Psoas muscle (tissue), 8 donors: Measurements from ENCODE around the gene CENPU. TPM values are rescaled to one million over a fixed set of nuclear protein-coding genes. Genes with fewer than 3 reads are reported as not detected.

Experiments
- ATAC-seq, 4 donors: fragments of 200-7000 bp; cut with Tn5 transposase; one replicate each; pipeline ENCODE4 v1.9.1; 2020; ENCODE audit warnings: moderate library complexity in 3 of 4, mild to moderate bottlenecking in 2 of 4
- DNase-seq, 2 donors: peaks; one replicate each; pipeline ENCODE4 v3.0.0-alpha.2; 2020
- H3K27ac ChIP-seq: fragments of 200-600 bp; one replicate; pipeline ENCODE4 v1.8.0; 2022
- H3K27me3 ChIP-seq, 3 donors: fragments of 200-600 bp in 1 of 3; one replicate each; pipeline versions ENCODE4 v1.6.1 to v1.8.0; 2013 to 2022; ENCODE audit warnings: low read length in 2 of 3, mild to moderate bottlenecking in 2 of 3, moderate library complexity in 1 of 3; ENCODE audit not compliant: insufficient read depth in 3 of 3
- H3K36me3 ChIP-seq, 2 donors: fragments of 200-600 bp in 1 of 2; one replicate each; pipeline versions ENCODE4 v1.6.1 to v1.8.0; 2013 to 2022; ENCODE audit warnings: low read depth in 1 of 2, mild to moderate bottlenecking in 1 of 2, moderate library complexity in 1 of 2; ENCODE audit not compliant: insufficient read depth in 1 of 2
- H3K4me1 ChIP-seq: fragments of 200-600 bp; one replicate; pipeline ENCODE4 v1.8.0; 2022
- H3K4me3 ChIP-seq: fragments of 200-600 bp; one replicate; pipeline ENCODE4 v1.8.0; 2022; ENCODE audit warnings: mild to moderate bottlenecking
- H3K9me3 ChIP-seq: fragments of 200-600 bp; one replicate; pipeline ENCODE4 v1.8.0; 2022
- WGBS, 3 donors: extraction: QIAGEN DNeasy Blood & Tissue Kit; methylation state at CpG; one replicate each; pipeline versions ENCODE4 v1.1.6 to v1.1.7; 2013; 5-methylcytosine and 5-hydroxymethylcytosine counted together
- intact Hi-C, 2 donors: fragments of 100-400 bp; cut with DNase I; formaldehyde crosslinking; loops; one replicate each; pipeline versions ENCODE4 v1.11.0 to v1.14.2; 2022
- polyA plus RNA-seq, 3 donors: library from polyadenylated mRNA; stranded (reverse); fragments of 200-250 nt; gene quantifications; one replicate each; pipeline ENCODE4 v1.2.3, GENCODE V29; 2013
- total RNA-seq, 4 donors: library from RNA; stranded (reverse); fragmentation: NEBNext Ultra II Directional in 2 of 4; extraction: Animal tissue kit (Norgen Biotek cat#: 25700) in 2 of 4; gene quantifications; one replicate each; pipeline versions ENCODE4 v1.2.1 to v1.2.4, GENCODE V29; 2021 to 2023
- TF ChIP-seq, protein P1 (sequence below): fragments of 200-600 bp; IDR thresholded peaks from one replicate; pipeline ENCODE4 v1.8.0; 2022; ENCODE audit warnings: antibody characterized with exemption
- donor health status: healthy with polysubstance abuse.
- donor health status: DM: no; HTN: no; CAD: no; lungs with moderate emphysema.
- donor health status: Bipolar disorder and iron deficiency.
- donor health status: healthy.
- donor health status: DM: yes; HTN: yes; CAD: no.
- donor health status: DM: no; HTN: no; CAD: no.
- donor health status: DM: no; HTN: no; CAD: no.
- donor health status: DM: yes; HTN: yes; CAD: no.

The CENPU gene
- total and polyA plus RNA-seq, 7 donors = 0.63 to 2.0 (median 1.1) TPM

DNA sequence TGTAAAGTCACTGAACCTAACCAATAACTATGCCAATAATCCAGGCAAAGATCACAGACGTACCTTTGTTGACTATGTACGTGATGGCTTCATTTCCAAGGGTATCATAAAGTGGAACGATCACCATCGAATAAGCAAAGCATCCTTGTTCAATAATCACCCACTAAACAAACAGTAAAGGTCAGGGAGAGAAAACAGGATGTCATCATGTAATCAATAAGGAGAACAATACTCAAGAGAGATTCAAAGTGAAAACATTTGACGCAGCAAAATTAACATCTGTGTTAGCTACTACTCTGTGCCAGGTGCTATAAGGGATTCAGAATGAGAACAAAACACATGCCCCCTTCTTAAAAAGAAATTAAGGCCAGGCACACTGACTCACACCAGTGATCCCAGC is 42.9 kb upstream of the CENPU start:
- Histone ChIP-seq H3K4me1 (no peaks in the 10 kb centered on the region), H3K9me3 (no peaks in the 10 kb centered on the region), H3K4me3 (no peak overlapping the region), H3K27me3 (no peaks in the 10 kb centered on the region), H3K27ac (no peak overlapping the region), H3K36me3 (peaks cover 11 to 99% of the 10 kb centered on the region in 2 donors)
- DNase-seq = no peak
- intact Hi-C loops = no loop called here
- ATAC-seq = peak in 2 of 4 donors; percentile 8 to 11
- TF ChIP-seq, protein P1, sequence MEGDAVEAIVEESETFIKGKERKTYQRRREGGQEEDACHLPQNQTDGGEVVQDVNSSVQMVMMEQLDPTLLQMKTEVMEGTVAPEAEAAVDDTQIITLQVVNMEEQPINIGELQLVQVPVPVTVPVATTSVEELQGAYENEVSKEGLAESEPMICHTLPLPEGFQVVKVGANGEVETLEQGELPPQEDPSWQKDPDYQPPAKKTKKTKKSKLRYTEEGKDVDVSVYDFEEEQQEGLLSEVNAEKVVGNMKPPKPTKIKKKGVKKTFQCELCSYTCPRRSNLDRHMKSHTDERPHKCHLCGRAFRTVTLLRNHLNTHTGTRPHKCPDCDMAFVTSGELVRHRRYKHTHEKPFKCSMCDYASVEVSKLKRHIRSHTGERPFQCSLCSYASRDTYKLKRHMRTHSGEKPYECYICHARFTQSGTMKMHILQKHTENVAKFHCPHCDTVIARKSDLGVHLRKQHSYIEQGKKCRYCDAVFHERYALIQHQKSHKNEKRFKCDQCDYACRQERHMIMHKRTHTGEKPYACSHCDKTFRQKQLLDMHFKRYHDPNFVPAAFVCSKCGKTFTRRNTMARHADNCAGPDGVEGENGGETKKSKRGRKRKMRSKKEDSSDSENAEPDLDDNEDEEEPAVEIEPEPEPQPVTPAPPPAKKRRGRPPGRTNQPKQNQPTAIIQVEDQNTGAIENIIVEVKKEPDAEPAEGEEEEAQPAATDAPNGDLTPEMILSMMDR = no peak
- 85 to 90% (median 87%) methylated on average over 5 of the region's 5 CpGs for WGBS, 3 donors

DNA sequence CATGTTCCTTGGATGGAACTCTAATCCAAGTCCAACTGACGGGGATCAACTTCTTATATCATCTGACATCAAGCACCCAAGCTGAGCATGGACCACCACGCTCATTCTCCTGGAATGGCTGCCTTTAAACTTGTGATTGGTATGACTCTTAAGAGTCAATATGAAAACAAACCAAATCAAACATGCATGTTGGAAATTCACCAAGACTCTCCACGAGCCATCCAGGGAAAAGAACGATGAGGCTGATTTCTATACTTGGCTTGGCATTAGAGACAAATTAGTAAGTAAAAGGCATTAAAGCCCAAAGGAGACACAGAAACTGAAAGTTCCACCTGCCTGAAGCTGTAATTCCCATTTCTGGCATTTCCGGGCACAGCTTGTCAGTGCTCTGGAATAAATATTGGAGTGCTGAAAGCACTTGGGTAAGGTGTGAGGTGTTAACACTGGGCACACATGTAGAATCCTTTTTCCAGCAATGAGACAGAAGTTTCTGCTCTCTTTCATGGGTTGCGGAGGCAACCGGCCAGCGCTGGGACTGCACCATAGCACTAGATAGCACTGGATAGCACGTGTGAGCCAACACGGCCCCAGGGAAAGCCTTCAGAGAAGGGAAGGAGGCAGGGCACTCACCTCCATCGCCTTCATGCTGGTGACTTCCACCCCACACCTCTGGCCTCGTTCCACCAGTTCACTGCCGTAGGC is 42.1 kb upstream of the CENPU start:
- 61 to 75% (median 62%) methylated on average over 13 of the region's 13 CpGs for WGBS, 3 donors
- DNase-seq (no peak), ATAC-seq (peak in 3 of 4 donors; percentile 23 to 38 (median 35))
- H3K9me3 ChIP-seq = no peaks in the 10 kb centered on the region
- no peaks in the 10 kb centered on the region for H3K27me3 ChIP-seq
- TF ChIP-seq, protein P1 = no peak
- intact Hi-C loops = no loop called here
- no peaks in the 10 kb centered on the region for H3K4me1 ChIP-seq
- H3K4me3 ChIP-seq = no peak overlapping the region
- peaks cover 11 to 100% of the 10 kb centered on the region in 2 donors for H3K36me3 ChIP-seq
- no peak overlapping the region for H3K27ac ChIP-seq

DNA sequence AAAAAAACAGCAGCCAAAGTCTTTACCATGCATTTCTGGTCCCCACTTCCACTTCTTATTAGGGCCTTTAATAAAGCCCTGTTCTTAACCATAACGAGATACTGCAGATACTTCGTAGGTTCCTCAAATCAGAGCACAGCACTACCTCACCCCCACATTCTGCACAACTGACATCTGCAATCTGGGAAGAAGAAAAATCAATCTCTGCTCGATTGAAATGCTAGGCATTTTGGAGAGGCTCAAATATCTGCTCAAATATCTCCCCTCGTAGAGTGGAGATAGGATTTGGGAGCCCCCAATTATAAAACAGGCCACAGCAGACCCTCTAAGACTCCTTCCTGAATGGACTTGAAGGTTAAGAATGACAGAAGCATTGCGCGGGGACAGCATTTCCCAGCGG is 40.3 kb upstream of the CENPU start:
- no peak for ATAC-seq
- TF ChIP-seq, protein P1 = no peak
- Histone ChIP-seq H3K36me3 (peaks cover 13 to 100% of the 10 kb centered on the region in 2 donors), H3K9me3 (no peaks in the 10 kb centered on the region), H3K27me3 (no peaks in the 10 kb centered on the region), H3K4me3 (no peak overlapping the region), H3K27ac (no peak overlapping the region), H3K4me1 (no peaks in the 10 kb centered on the region)
- DNase-seq = no peak
- 88 to 90% (median 90%) methylated on average over 7 of the region's 7 CpGs for WGBS, 3 donors
- intact Hi-C loops = no loop called here

DNA sequence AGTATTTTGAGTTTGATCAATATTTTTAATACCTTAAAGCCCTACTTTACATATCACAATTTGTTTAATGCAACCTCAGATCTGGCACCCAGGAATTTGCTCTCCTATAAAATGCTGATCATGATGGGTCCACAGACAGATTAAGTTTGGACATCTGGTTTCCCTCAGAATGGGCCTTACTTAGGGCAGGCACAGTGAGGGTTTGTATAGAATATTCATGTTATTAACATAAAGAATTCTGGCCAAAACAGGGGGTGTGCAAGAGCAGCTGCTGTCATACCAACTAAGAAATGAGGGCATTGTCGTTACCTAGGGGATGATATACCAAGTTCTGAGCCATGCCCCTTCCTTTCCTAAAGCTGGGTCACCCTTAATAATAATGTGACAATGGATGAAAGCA is 37.5 kb upstream of the CENPU start:
- Histone ChIP-seq H3K9me3 (no peaks in the 10 kb centered on the region), H3K4me3 (no peak overlapping the region), H3K27ac (no peak overlapping the region), H3K4me1 (no peaks in the 10 kb centered on the region), H3K36me3 (peaks cover 23 to 100% of the 10 kb centered on the region in 2 donors), H3K27me3 (no peaks in the 10 kb centered on the region)
- WGBS, 3 donors = 61 to 67% (median 67%) methylated on average over 1 of the region's 1 CpG
- ATAC-seq (no peak), DNase-seq (no peak)
- intact Hi-C loops = no loop called here
- TF ChIP-seq, protein P1 = no peak
